ENCODE measurements around the gene CPSF3. TPM values are rescaled to one million over a fixed set of nuclear protein-coding genes. Genes with fewer than 3 reads are reported as not detected.

CPSF3 gene
- total and polyA plus RNA-seq, 2 of the 8 experiments (the other 6 are each of a cell fraction or from before 2014, with no cell fraction given), result 44.5 to 93.3 TPM

- Histone ChIP-seq H3K23ac (ENCODE audit: insufficient read length) (no peak overlapping the region), H3K79me1 (ENCODE audit: low read depth, low read length) (no peaks in the 10 kb centered on the region), H3K36me3 (ENCODE audit: control insufficient read depth in 2 of 4, insufficient read depth in 4 of 4, low read length in 3 of 4) (peaks cover 19 to 74% (median 48%) of the 10 kb centered on the region in 4 experiments), H3K27ac (ENCODE audit: low read depth, low read length) (no peak overlapping the region), H2BK5ac (ENCODE audit: low read depth, low read length) (no peak overlapping the region), H4K8ac (ENCODE audit: extremely low read depth, insufficient read depth, low read length) (no peak overlapping the region), H4K5ac (ENCODE audit: insufficient read length, low read depth, low read length) (no peak overlapping the region), H3K4me2 (ENCODE audit: insufficient read depth in 1 of 2, low read depth in 2 of 2, low read length in 2 of 2) (no peak overlapping the region), H4K20me1 (replicated peaks in 1 of 2; ENCODE audit: control insufficient read depth in 1 of 2, insufficient read depth in 2 of 2, low read length in 2 of 2) (peaks cover 0 to 1% of the 10 kb centered on the region in 2 experiments), H2BK120ac (replicated peaks; ENCODE audit: low read depth, low read length) (no peak overlapping the region), H3K27me3 (replicated peaks in 1 of 4; ENCODE audit: control insufficient read depth in 3 of 4, extremely low read depth in 1 of 4, insufficient read depth in 3 of 4, low read length in 3 of 4) (no peaks in the 10 kb centered on the region), H3K79me2 (ENCODE audit: control insufficient read depth in 1 of 2, insufficient read depth in 2 of 2, low read length in 2 of 2) (no peaks in the 10 kb centered on the region), H3K4ac (replicated peaks; ENCODE audit: insufficient read length, low read depth, low read length) (no peak overlapping the region), H3K9me3 (ENCODE audit: insufficient read depth in 2 of 2, low read depth in 1 of 2, low read length in 1 of 2) (no peaks in the 10 kb centered on the region), H2BK20ac (ENCODE audit: low read length) (no peak overlapping the region), H3K14ac (ENCODE audit: insufficient read length) (no peak overlapping the region), H2BK12ac (ENCODE audit: low read depth, low read length) (no peak overlapping the region), H3K4me3 (ENCODE audit: extremely low read depth in 1 of 4, insufficient read depth in 2 of 4, low read depth in 3 of 4, low read length in 4 of 4) (no peak overlapping the region), H2AFZ (ENCODE audit: low read length) (no peak overlapping the region), H3K9ac (replicated peaks in 1 of 4; ENCODE audit: extremely low read depth in 1 of 4, low read depth in 3 of 4, low read length in 3 of 4) (no peak overlapping the region), H3K56ac (replicated peaks; ENCODE audit: insufficient read length, low read depth, low read length) (no peak overlapping the region), H3K4me1 (replicated peaks in 1 of 4; ENCODE audit: control insufficient read depth in 3 of 4, insufficient read depth in 4 of 4, low read length in 3 of 4) (no peaks in the 10 kb centered on the region), H2BK15ac (ENCODE audit: low read length) (no peak overlapping the region), H3K23me2 (ENCODE audit: low read depth, low read length) (no peaks in the 10 kb centered on the region), H4K91ac (replicated peaks; ENCODE audit: insufficient read length, low read length) (no peak overlapping the region), H3K18ac (ENCODE audit: extremely low read depth, low read length) (no peak overlapping the region), H2AK5ac (ENCODE audit: low read depth, low read length) (no peak overlapping the region)
- DNase-seq (ENCODE audit: low read depth in 1 of 2, low spot score in 2 of 2) (no peak), FAIRE-seq (no peak)
- CTCF ChIA-PET (ENCODE audit: partially characterized antibody), result interaction anchor here (0.6 kb wide), 1 partner anchor 91 kb away, joined by 3 read pairs; no protein-coding TSS in a partner anchor
- WGBS, 2 experiments (ENCODE audit: extremely low coverage in 1 of 2, insufficient coverage in 1 of 2, insufficient read length in 1 of 2, insufficient replicate concordance in 2 of 2, low coverage in 1 of 2, low lambda C conversion rate in 2 of 2, missing lambda C conversion rate in 1 of 2), result 89% methylated on average over 2 of the region's 2 CpGs; no CpG with 5 or more reads in 1 of the 2 experiments
- POLR2A ChIA-PET (ENCODE audit: partially characterized antibody), result interaction anchor here (1.2 kb wide), 1 partner anchor 11 kb away, joined by 6 read pairs; no protein-coding TSS in a partner anchor
- TF ChIP-seq BACH1 (IDR thresholded peaks at IDR 0.05; ENCODE audit: low read length), result no peak
- TF ChIP-seq, protein P1, sequence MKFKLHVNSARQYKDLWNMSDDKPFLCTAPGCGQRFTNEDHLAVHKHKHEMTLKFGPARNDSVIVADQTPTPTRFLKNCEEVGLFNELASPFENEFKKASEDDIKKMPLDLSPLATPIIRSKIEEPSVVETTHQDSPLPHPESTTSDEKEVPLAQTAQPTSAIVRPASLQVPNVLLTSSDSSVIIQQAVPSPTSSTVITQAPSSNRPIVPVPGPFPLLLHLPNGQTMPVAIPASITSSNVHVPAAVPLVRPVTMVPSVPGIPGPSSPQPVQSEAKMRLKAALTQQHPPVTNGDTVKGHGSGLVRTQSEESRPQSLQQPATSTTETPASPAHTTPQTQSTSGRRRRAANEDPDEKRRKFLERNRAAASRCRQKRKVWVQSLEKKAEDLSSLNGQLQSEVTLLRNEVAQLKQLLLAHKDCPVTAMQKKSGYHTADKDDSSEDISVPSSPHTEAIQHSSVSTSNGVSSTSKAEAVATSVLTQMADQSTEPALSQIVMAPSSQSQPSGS (IDR thresholded peaks at IDR 0.05; ENCODE audit: low read length), result no peak
- no peak for TF ChIP-seq KDM1A (IDR thresholded peaks at IDR 0.05; ENCODE audit: borderline replicate concordance, low read length)
- TF ChIP-seq ATF3 (IDR thresholded peaks at IDR 0.05; ENCODE audit: insufficient read depth, low read depth, low read length), result no peak
- TF ChIP-seq TCF12 (IDR thresholded peaks at IDR 0.05; ENCODE audit: low read depth, low read length), result no peak
- no peak for TF ChIP-seq TAF1 (IDR thresholded peaks at IDR 0.05; ENCODE audit: low read depth, low read length)
- TF ChIP-seq CHD2 (IDR thresholded peaks at IDR 0.05; ENCODE audit: low read length), result no peak
- no peak for TF ChIP-seq EZH2 (IDR thresholded peaks at IDR 0.05; ENCODE audit: low read depth, low read length, severe bottlenecking)
- no peak for TF ChIP-seq BCL11A (IDR thresholded peaks at IDR 0.05; ENCODE audit: low read depth in 2 of 2, low read length in 2 of 2)
- TF ChIP-seq BRCA1 (IDR thresholded peaks at IDR 0.05; ENCODE audit: low read depth, low read length), result no peak
- TF ChIP-seq, protein P2, sequence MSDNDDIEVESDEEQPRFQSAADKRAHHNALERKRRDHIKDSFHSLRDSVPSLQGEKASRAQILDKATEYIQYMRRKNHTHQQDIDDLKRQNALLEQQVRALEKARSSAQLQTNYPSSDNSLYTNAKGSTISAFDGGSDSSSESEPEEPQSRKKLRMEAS (IDR thresholded peaks at IDR 0.05), result no peak
- TF ChIP-seq SRF (IDR thresholded peaks at IDR 0.05; ENCODE audit: low read depth, low read length), result no peak
- no peak for TF ChIP-seq CBX5 (IDR thresholded peaks at IDR 0.05; ENCODE audit: low read depth, low read length)
These were observed 67.3 kb downstream of the CPSF3 start for GRCh38 chr2:9490789-9491188.
